Measurements from ENCODE around the gene GGT1.
"Not testable (repeated sequence)": the region's sequence is repeated elsewhere in the genome, so short reads cannot be mapped to it uniquely, and the experiment has no call there.

GGT1 gene

GRCh38 chr22:24591286-24591830 is 11.6 kb upstream of the GGT1 start:
- ATAC-seq (no peak), DNase-seq (no peak)
- no peaks in the 10 kb centered on the region for H3K9me3 Mint-ChIP-seq
- H3K4me1 Mint-ChIP-seq, result peaks cover 13% of the 10 kb centered on the region
- no peak overlapping the region for H3K4me3 Mint-ChIP-seq
- no peak overlapping the region for H3K27ac Mint-ChIP-seq
- peaks cover 32% of the 10 kb centered on the region for H3K27me3 Mint-ChIP-seq

- H3K9me3 Mint-ChIP-seq, result no peaks in the 10 kb centered on the region
- peaks cover 32% of the 10 kb centered on the region for H3K27me3 Mint-ChIP-seq
- H3K4me3 Mint-ChIP-seq, result peak overlapping the region; percentile 82 to 84
- H3K27ac Mint-ChIP-seq, result peak overlapping the region; percentile 88 to 91
- ATAC-seq (peak; percentile 39), DNase-seq (peak in 1 of 2 donors; percentile 24)
- peaks cover 13% of the 10 kb centered on the region for H3K4me1 Mint-ChIP-seq
Measured at GRCh38 chr22:24592058-24592850, 10.7 kb upstream of the GGT1 start.

GRCh38 chr22:24592851-24593558 is 10.0 kb upstream of the GGT1 start, which contains the start of gene LRRC75B:
LRRC75B (minus strand) TSS chr22:24593073; CDS start chr22:24593039, 34 bp downstream.
- DNase-seq, result peak; percentile 29 to 52
- H3K9me3 Mint-ChIP-seq, result no peaks in the 10 kb centered on the region
- peaks cover 13% of the 10 kb centered on the region for H3K4me1 Mint-ChIP-seq
- peak within 1 kb of the TSS; percentile 88 to 91 for H3K27ac Mint-ChIP-seq
- ATAC-seq, result peak; percentile 81
- peaks cover 32% of the 10 kb centered on the region for H3K27me3 Mint-ChIP-seq
- H3K4me3 Mint-ChIP-seq, result peak within 1 kb of the TSS; percentile 82 to 84

- Mint-ChIP-seq H3K4me1 (peaks cover 13% of the 10 kb centered on the region), H3K27ac (peak overlapping the region in 1 of 2 donors; percentile 52), H3K4me3 (peak overlapping the region; percentile 56 to 75), H3K27me3 (peaks cover 32% of the 10 kb centered on the region)
- DNase-seq, H3K9me3 Mint-ChIP-seq, ATAC-seq: not testable (repeated sequence)
Measured at GRCh38 chr22:24593559-24593835, 9.5 kb upstream of the GGT1 start.

GRCh38 chr22:24593836-24594568 is 9.0 kb upstream of the GGT1 start:
- peaks cover 32% of the 10 kb centered on the region for H3K27me3 Mint-ChIP-seq
- peak overlapping the region; percentile 56 to 75 for H3K4me3 Mint-ChIP-seq
- H3K4me1 Mint-ChIP-seq, result peaks cover 13% of the 10 kb centered on the region
- ATAC-seq, result no peak
- peak overlapping the region in 1 of 2 donors; percentile 49 for H3K27ac Mint-ChIP-seq
- H3K9me3 Mint-ChIP-seq, result no peaks in the 10 kb centered on the region
- no peak for DNase-seq

GRCh38 chr22:24594569-24595120 is 8.3 kb upstream of the GGT1 start:
- Mint-ChIP-seq H3K27ac (no peak overlapping the region), H3K4me3 (no peak overlapping the region), H3K27me3 (peaks cover 32% of the 10 kb centered on the region), H3K4me1 (peaks cover 13% of the 10 kb centered on the region), H3K9me3 (no peaks in the 10 kb centered on the region)
- no peak for ATAC-seq
- no peak for DNase-seq

- Mint-ChIP-seq H3K4me1 (peaks cover 13% of the 10 kb centered on the region), H3K4me3 (no peak overlapping the region), H3K9me3 (no peaks in the 10 kb centered on the region), H3K27ac (no peak overlapping the region), H3K27me3 (peaks cover 32% of the 10 kb centered on the region)
- DNase-seq (no peak), ATAC-seq (no peak)
Measured at GRCh38 chr22:24595228-24595627, 7.8 kb upstream of the GGT1 start.

- no peak overlapping the region for H3K4me3 Mint-ChIP-seq
- peak overlapping the region in 1 of 2 donors; percentile 25 for H3K27ac Mint-ChIP-seq
- H3K4me1 Mint-ChIP-seq, result peaks cover 13% of the 10 kb centered on the region
- peaks cover 32% of the 10 kb centered on the region for H3K27me3 Mint-ChIP-seq
- no peaks in the 10 kb centered on the region for H3K9me3 Mint-ChIP-seq
- ATAC-seq, result no peak
- no peak for DNase-seq
Measured at GRCh38 chr22:24595863-24596262, 7.1 kb upstream of the GGT1 start.

- ATAC-seq, DNase-seq, H3K4me3 Mint-ChIP-seq, H3K27ac Mint-ChIP-seq, H3K9me3 Mint-ChIP-seq: not testable (repeated sequence)
- H3K4me1 Mint-ChIP-seq, result peaks cover 24% of the 10 kb centered on the region
- H3K27me3 Mint-ChIP-seq, result peaks cover 26% of the 10 kb centered on the region
Measured at GRCh38 chr22:24597076-24597475, 5.9 kb upstream of the GGT1 start.

- Mint-ChIP-seq H3K27me3 (peaks cover 4% of the 10 kb centered on the region), H3K27ac (peak overlapping the region in 1 of 2 donors; percentile 35), H3K9me3 (no peaks in the 10 kb centered on the region), H3K4me1 (peaks cover 36% of the 10 kb centered on the region), H3K4me3 (no peak overlapping the region)
- DNase-seq (no peak), ATAC-seq (no peak)
Measured at GRCh38 chr22:24599514-24599913, 3.5 kb upstream of the GGT1 start.

GRCh38 chr22:24599958-24600715 is 2.9 kb upstream of the GGT1 start:
- peaks cover 37% of the 10 kb centered on the region for H3K4me1 Mint-ChIP-seq
- ATAC-seq, DNase-seq, H3K4me3 Mint-ChIP-seq, H3K9me3 Mint-ChIP-seq, H3K27me3 Mint-ChIP-seq: not testable (repeated sequence)
- H3K27ac Mint-ChIP-seq, result peak overlapping the region in 1 of 2 donors; percentile 35

GRCh38 chr22:24601217-24602104 is 1.5 kb upstream of the GGT1 start:
- ATAC-seq (no peak), DNase-seq (peak in 1 of 2 donors; percentile 32)
- no peaks in the 10 kb centered on the region for H3K27me3 Mint-ChIP-seq
- no peaks in the 10 kb centered on the region for H3K9me3 Mint-ChIP-seq
- no peak overlapping the region for H3K4me3 Mint-ChIP-seq
- H3K27ac Mint-ChIP-seq, result no peak overlapping the region
- peaks cover 40% of the 10 kb centered on the region for H3K4me1 Mint-ChIP-seq

- not testable (repeated sequence) for H3K27me3 Mint-ChIP-seq, ATAC-seq, DNase-seq, H3K4me3 Mint-ChIP-seq, H3K9me3 Mint-ChIP-seq
- H3K27ac Mint-ChIP-seq, result peak overlapping the region in 1 of 2 donors; percentile 3
- peaks cover 42% of the 10 kb centered on the region for H3K4me1 Mint-ChIP-seq
Measured at GRCh38 chr22:24602105-24602749, 766 bp upstream of the GGT1 start.
